ENCODE data around the gene ABCC8. TPM values are rescaled to one million over a fixed set of nuclear protein-coding genes. Genes with fewer than 3 reads are reported as not detected.

ABCC8 gene
- total and polyA plus RNA-seq, 9 of the 15 experiments (the other 6 are each of a cell fraction or from before 2014, with no cell fraction given), result not detected

GRCh38 chr11:17476317-17477083 is at the start of gene ABCC8 (continued):
- TF ChIP-seq CBX2 (IDR thresholded peaks at IDR 0.05; ENCODE audit: insufficient read depth, low read length, poor library complexity, severe bottlenecking) (no peak), RERE (CRISPR knock-in tag; IDR thresholded peaks at IDR 0.05; ENCODE audit: borderline replicate concordance) (no peak)

GRCh38 chr11:17526326-17526725 is 49.7 kb upstream of the ABCC8 start:
- Histone ChIP-seq H3K27me3 (ENCODE audit: control insufficient read depth in 2 of 2, insufficient read depth in 2 of 2, low read length in 2 of 2) (peaks cover 18 to 80% of the 10 kb centered on the region in 2 experiments; a peak in 4 of 5 replicates), H2AFZ (ENCODE audit: low read depth, low read length) (no peak overlapping the region), H3K9ac (ENCODE audit: insufficient read depth in 1 of 2, low read depth in 2 of 2, low read length in 2 of 2) (no peak overlapping the region), H3K9me3 (replicated peaks; ENCODE audit: control insufficient read depth, insufficient read depth, low read depth, low read length) (no peaks in the 10 kb centered on the region), H3K79me2 (ENCODE audit: control insufficient read depth, insufficient read depth, low read length) (no peaks in the 10 kb centered on the region), H3K4me1 (replicated peaks in 1 of 2; ENCODE audit: control insufficient read depth in 2 of 2, insufficient read depth in 2 of 2, low read length in 2 of 2) (peaks cover 0 to 4% of the 10 kb centered on the region in 2 experiments; a peak in 3 of 5 replicates), H3K27ac (ENCODE audit: extremely low read depth, low read depth, low read length) (no peak overlapping the region), H4K20me1 (replicated peaks; ENCODE audit: control insufficient read depth, insufficient read depth, low read length) (peaks cover 3% of the 10 kb centered on the region; the same call in 1 of the 2 replicates), H3K4me3 (no peak overlapping the region), H3K9me1 (ENCODE audit: control insufficient read depth, insufficient read depth, low read length) (no peaks in the 10 kb centered on the region), H3K4me2 (ENCODE audit: insufficient read depth, low read length) (no peak overlapping the region), H3K36me3 (ENCODE audit: control insufficient read depth, insufficient read depth, low read length) (no peaks in the 10 kb centered on the region)
- in situ Hi-C loops (cut with MboI), result loop anchor here (10.0 kb wide), 2 partner anchors 132 to 292 kb away; no protein-coding TSS in a partner anchor
- DNase-seq (ENCODE audit: extremely low read depth in 1 of 4, low spot score in 3 of 4) (no peak), FAIRE-seq (no peak), ATAC-seq (no peak)
- ChIA-PET CTCF (ENCODE audit: low intra/inter-chr PET ratio) (no interaction called here), POLR2A (interaction anchor here (0.6 kb wide), 1 partner anchor 155 kb away, joined by 4 read pairs; no protein-coding TSS in a partner anchor)
- intact Hi-C loops (cut with micrococcal nuclease), result no loop called here
- BruUV-seq (replicated peaks), result no TSS peak
- WGBS (ENCODE audit: insufficient coverage, low coverage, missing lambda C conversion rate), result 3% methylated on average over 11 of the region's 13 CpGs
- no peak for TF ChIP-seq MXI1 (IDR thresholded peaks at IDR 0.05; ENCODE audit: low read depth, low read length)
- no peak for TF ChIP-seq PRDM10 (IDR thresholded peaks at IDR 0.05; ENCODE audit: partially characterized antibody)
- no peak for TF ChIP-seq JUNB (CRISPR knock-in tag; conservative IDR thresholded peaks at IDR 0.05)
- TF ChIP-seq WHSC1 (IDR thresholded peaks at IDR 0.05; ENCODE audit: low read length), result no peak
- no peak for TF ChIP-seq ZC3H8 (IDR thresholded peaks at IDR 0.05)
- no peak for TF ChIP-seq HMGXB4 (CRISPR knock-in tag; IDR thresholded peaks at IDR 0.05)
